Naive thymus-derived CD4-positive, alpha-beta T cell (primary cell): Measurements from ENCODE around the gene CCDC102A. TPM values are rescaled to one million over a fixed set of nuclear protein-coding genes. Genes with fewer than 3 reads are reported as not detected.

Experiments used
- ATAC-seq: fragments of 150-1000 bp; cut with Tn5 transposase; 2 replicates; pipeline ENCODE4 v1.10.0; 2021; ENCODE audit warnings: mild to moderate bottlenecking, moderate library complexity
- CTCF ChIA-PET: fragments of 350-600 bp; sonication (Branson Sonifier 250); formaldehyde crosslinking; loops from one replicate; lab custom pipeline; 2021; ENCODE audit warnings: antibody characterized with exemption; lab: Charles Lee
- POLR2A ChIA-PET: fragments of 350-600 bp; sonication (Branson Sonifier 250); formaldehyde crosslinking; loops from one replicate; lab custom pipeline; 2021; ENCODE audit warnings: antibody characterized with exemption, inconsistent platforms; lab: Charles Lee
- DNase-seq, 9 donors: peaks; one replicate each; pipeline versions ENCODE4 v3.0.0 to v3.0.0-alpha.2; 2020 to 2022; ENCODE audit warnings: mixed read lengths in 1 of 9
- H3K27ac ChIP-seq: one replicate; pipeline ENCODE4 v1.7.0; 2013; ENCODE audit warnings: mild to moderate bottlenecking, low read depth, low read length, moderate library complexity
- H3K27me3 ChIP-seq, 2 donors: one replicate each; pipeline ENCODE4 v1.7.0; 2013; ENCODE audit warnings: low read length in 2 of 2, mild to moderate bottlenecking in 2 of 2, moderate library complexity in 2 of 2; ENCODE audit not compliant: control insufficient read depth in 2 of 2, insufficient read depth in 2 of 2
- H3K36me3 ChIP-seq, 3 experiments: 1 replicate in 2 of 3; 2 replicates in 1 of 3; pipeline ENCODE4 v1.7.0; 2013; ENCODE audit warnings: low read length in 3 of 3, mild to moderate bottlenecking in 3 of 3, moderate library complexity in 1 of 3; ENCODE audit not compliant: insufficient read depth in 3 of 3, control insufficient read depth in 2 of 3
- H3K4me1 ChIP-seq, 2 donors: one replicate each; pipeline ENCODE4 v1.7.0; 2013; ENCODE audit warnings: low read length in 2 of 2, mild to moderate bottlenecking in 2 of 2, moderate library complexity in 1 of 2; ENCODE audit not compliant: control insufficient read depth in 2 of 2, insufficient read depth in 2 of 2
- H3K4me3 ChIP-seq: 2 replicates; pipeline ENCODE4 v1.7.0; 2013; ENCODE audit warnings: mild to moderate bottlenecking, low read length
- H3K9me3 ChIP-seq, 3 experiments: 1 replicate in 2 of 3; 2 replicates in 1 of 3; pipeline ENCODE4 v1.7.0; 2013; ENCODE audit warnings: low read length in 3 of 3; ENCODE audit not compliant: control insufficient read depth in 2 of 3
- H3K27ac Mint-ChIP-seq, 9 donors: one replicate each; pipeline ENCODE4 v1.8.0; 2020 to 2022; ENCODE audit warnings: mixed read lengths in 9 of 9, mild to moderate bottlenecking in 8 of 9, moderate library complexity in 5 of 9, inconsistent platforms in 2 of 9
- H3K27me3 Mint-ChIP-seq, 5 donors: one replicate each; pipeline ENCODE4 v1.8.0; 2021 to 2022; ENCODE audit warnings: mixed read lengths in 5 of 5, mild to moderate bottlenecking in 1 of 5
- H3K36me3 Mint-ChIP-seq, 5 donors: one replicate each; pipeline ENCODE4 v1.8.0; 2020 to 2022; ENCODE audit warnings: mixed read lengths in 5 of 5, mild to moderate bottlenecking in 3 of 5, inconsistent platforms in 1 of 5
- H3K4me1 Mint-ChIP-seq, 7 donors: one replicate each; pipeline ENCODE4 v1.8.0; 2020 to 2022; ENCODE audit warnings: mixed read lengths in 7 of 7, mild to moderate bottlenecking in 3 of 7, inconsistent platforms in 1 of 7
- H3K4me3 Mint-ChIP-seq, 10 donors: one replicate each; pipeline ENCODE4 v1.8.0; 2020 to 2022; ENCODE audit warnings: mild to moderate bottlenecking in 10 of 10, mixed read lengths in 10 of 10, moderate library complexity in 6 of 10, inconsistent platforms in 2 of 10
- H3K9me3 Mint-ChIP-seq, 11 donors: one replicate each; pipeline ENCODE4 v1.8.0; 2020 to 2022; ENCODE audit warnings: mixed read lengths in 11 of 11, mild to moderate bottlenecking in 4 of 11, inconsistent platforms in 1 of 11, moderate library complexity in 1 of 11
- intact Hi-C, 2 donors: fragments of 100-400 bp; cut with micrococcal nuclease; formaldehyde crosslinking; loops; one replicate each; pipeline ENCODE4 v1.15.1; 2023
- polyA plus RNA-seq, 2 donors: library from polyadenylated mRNA; unstranded; fragments of 300-500 nt; fragmentation: Illumina TruSeq; gene quantifications; one replicate each; pipeline ENCODE4 v1.2.3, GENCODE V29; 2021
- total RNA-seq, 6 experiments: library from RNA in 5 of 6; stranded (reverse) in 5 of 6; gene quantifications; 1 replicate in 5 of 6; 2 replicates in 1 of 6; pipeline ENCODE4 v1.2.3 and lab custom pipeline; 2021 to 2026

The CCDC102A gene
- total and polyA plus RNA-seq, 7 experiments from 2014 or later, result 3.0 to 12.7 (median 7.1) TPM

- ATAC-seq (no peak), DNase-seq (no peak)
- Mint-ChIP-seq H3K4me1 (peaks cover 0 to 2% (median 0%) of the 10 kb centered on the region in 7 donors), H3K27me3 (no peaks in the 10 kb centered on the region), H3K4me3 (no peak overlapping the region), H3K9me3 (no peaks in the 10 kb centered on the region), H3K27ac (peak overlapping the region in 2 of 9 donors; percentile 17 to 36), H3K36me3 (peaks cover 0 to 17% (median 0%) of the 10 kb centered on the region in 5 donors)
- intact Hi-C loops, result no loop called here
- Histone ChIP-seq H3K4me3 (no peak overlapping the region), H3K4me1 (no peaks in the 10 kb centered on the region), H3K27me3 (no peaks in the 10 kb centered on the region), H3K9me3 (no peaks in the 10 kb centered on the region), H3K27ac (no peak overlapping the region), H3K36me3 (peaks cover 0 to 25% (median 0%) of the 10 kb centered on the region in 3 experiments)
- CTCF ChIA-PET, result no interaction called here
- POLR2A ChIA-PET, result interaction anchor here (0.7 to 1.0 kb wide), 2 partner anchors 39 to 483 kb away, joined by 3 read pairs; no protein-coding TSS in a partner anchor
Measured at GRCh38 chr16:57512296-57513001, 23.9 kb downstream of the CCDC102A start.

GRCh38 chr16:57510016-57510871, 26.1 kb downstream of the CCDC102A start:
- ATAC-seq (no peak), DNase-seq (no peak)
- intact Hi-C loops, result no loop called here
- no peaks in the 10 kb centered on the region for H3K27me3 Mint-ChIP-seq
- Histone ChIP-seq H3K36me3 (peaks cover 0 to 15% (median 0%) of the 10 kb centered on the region in 3 experiments), H3K27ac (no peak overlapping the region), H3K4me3 (no peak overlapping the region), H3K4me1 (no peaks in the 10 kb centered on the region), H3K27me3 (no peaks in the 10 kb centered on the region), H3K9me3 (no peaks in the 10 kb centered on the region)
- H3K27ac Mint-ChIP-seq, result no peak overlapping the region
- no peak overlapping the region for H3K4me3 Mint-ChIP-seq
- POLR2A ChIA-PET, result interaction anchor here (0.6 kb wide), 1 partner anchor 23 kb away, joined by 3 read pairs; no protein-coding TSS in a partner anchor
- peaks cover 0 to 9% (median 0%) of the 10 kb centered on the region in 5 donors for H3K36me3 Mint-ChIP-seq
- no peaks in the 10 kb centered on the region for H3K9me3 Mint-ChIP-seq
- CTCF ChIA-PET, result interaction anchor here (0.6 to 1.0 kb wide), 2 partner anchors 27 to 117 kb away, joined by 3 read pairs; no protein-coding TSS in a partner anchor
- H3K4me1 Mint-ChIP-seq, result no peaks in the 10 kb centered on the region

DNA sequence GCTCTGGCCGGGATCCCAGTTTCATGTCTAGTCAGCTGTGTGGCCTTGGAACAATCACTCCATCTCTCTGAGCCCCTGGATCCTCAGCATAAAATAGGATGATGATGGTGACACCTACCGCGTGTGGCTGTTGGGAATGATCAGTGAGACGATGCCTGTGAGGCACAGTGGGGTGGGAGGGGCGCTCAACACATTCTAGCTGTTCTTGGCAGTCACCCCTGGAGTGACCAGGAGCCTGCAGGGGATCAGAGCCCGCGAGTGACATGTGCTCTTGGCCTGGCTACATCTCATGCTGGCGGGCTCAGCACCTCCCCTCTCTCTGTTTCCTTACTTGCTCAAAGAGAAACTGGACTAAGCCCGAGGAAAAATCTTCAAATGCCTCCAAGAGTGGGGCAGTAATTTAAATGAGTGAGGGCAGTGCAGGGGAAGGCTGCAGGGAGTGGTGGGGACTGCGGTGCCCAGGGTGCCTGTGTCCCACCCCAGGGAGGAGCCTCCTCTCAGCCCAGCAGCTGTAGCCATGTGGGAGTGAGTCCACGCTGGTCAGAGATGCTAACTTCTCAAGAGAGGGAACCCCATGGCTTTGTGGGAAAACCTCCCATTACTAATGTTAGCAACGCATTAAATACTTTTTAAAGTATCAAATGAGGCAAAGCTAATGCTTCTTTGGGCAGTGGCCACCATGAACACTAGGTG, 27.0 kb downstream of the CCDC102A start:
- H3K36me3 ChIP-seq, result peaks cover 0 to 12% (median 0%) of the 10 kb centered on the region in 3 experiments
- CTCF ChIA-PET, result interaction anchor here (1.0 kb wide), 1 partner anchor 28 kb away, joined by 3 read pairs; no protein-coding TSS in a partner anchor
- no peaks in the 10 kb centered on the region for H3K27me3 ChIP-seq
- DNase-seq (no peak), ATAC-seq (no peak)
- H3K27ac ChIP-seq, result no peak overlapping the region
- no peaks in the 10 kb centered on the region for H3K9me3 ChIP-seq
- Mint-ChIP-seq H3K9me3 (no peaks in the 10 kb centered on the region), H3K27ac (no peak overlapping the region), H3K4me1 (no peaks in the 10 kb centered on the region), H3K27me3 (peaks cover 0 to 2% (median 0%) of the 10 kb centered on the region in 5 donors), H3K4me3 (no peak overlapping the region), H3K36me3 (peaks cover 0 to 9% (median 0%) of the 10 kb centered on the region in 5 donors)
- intact Hi-C loops, result no loop called here
- POLR2A ChIA-PET, result no interaction called here
- no peak overlapping the region for H3K4me3 ChIP-seq
- no peaks in the 10 kb centered on the region for H3K4me1 ChIP-seq

- intact Hi-C loops, result no loop called here
- ATAC-seq (no peak), DNase-seq (no peak)
- H3K27ac Mint-ChIP-seq, result no peak overlapping the region
- no peak overlapping the region for H3K27ac ChIP-seq
- no peaks in the 10 kb centered on the region for H3K27me3 ChIP-seq
- no peaks in the 10 kb centered on the region for H3K9me3 Mint-ChIP-seq
- H3K4me3 Mint-ChIP-seq, result no peak overlapping the region
- H3K36me3 ChIP-seq, result peaks cover 0 to 8% (median 0%) of the 10 kb centered on the region in 3 experiments
- peaks cover 0 to 3% (median 0%) of the 10 kb centered on the region in 5 donors for H3K36me3 Mint-ChIP-seq
- no peaks in the 10 kb centered on the region for H3K9me3 ChIP-seq
- ChIA-PET CTCF (no interaction called here), POLR2A (no interaction called here)
- H3K27me3 Mint-ChIP-seq, result peaks cover 0 to 2% (median 0%) of the 10 kb centered on the region in 5 donors
- no peaks in the 10 kb centered on the region for H3K4me1 Mint-ChIP-seq
- no peak overlapping the region for H3K4me3 ChIP-seq
- H3K4me1 ChIP-seq, result no peaks in the 10 kb centered on the region
Measured at GRCh38 chr16:57508035-57508425, 28.3 kb downstream of the CCDC102A start.

DNA sequence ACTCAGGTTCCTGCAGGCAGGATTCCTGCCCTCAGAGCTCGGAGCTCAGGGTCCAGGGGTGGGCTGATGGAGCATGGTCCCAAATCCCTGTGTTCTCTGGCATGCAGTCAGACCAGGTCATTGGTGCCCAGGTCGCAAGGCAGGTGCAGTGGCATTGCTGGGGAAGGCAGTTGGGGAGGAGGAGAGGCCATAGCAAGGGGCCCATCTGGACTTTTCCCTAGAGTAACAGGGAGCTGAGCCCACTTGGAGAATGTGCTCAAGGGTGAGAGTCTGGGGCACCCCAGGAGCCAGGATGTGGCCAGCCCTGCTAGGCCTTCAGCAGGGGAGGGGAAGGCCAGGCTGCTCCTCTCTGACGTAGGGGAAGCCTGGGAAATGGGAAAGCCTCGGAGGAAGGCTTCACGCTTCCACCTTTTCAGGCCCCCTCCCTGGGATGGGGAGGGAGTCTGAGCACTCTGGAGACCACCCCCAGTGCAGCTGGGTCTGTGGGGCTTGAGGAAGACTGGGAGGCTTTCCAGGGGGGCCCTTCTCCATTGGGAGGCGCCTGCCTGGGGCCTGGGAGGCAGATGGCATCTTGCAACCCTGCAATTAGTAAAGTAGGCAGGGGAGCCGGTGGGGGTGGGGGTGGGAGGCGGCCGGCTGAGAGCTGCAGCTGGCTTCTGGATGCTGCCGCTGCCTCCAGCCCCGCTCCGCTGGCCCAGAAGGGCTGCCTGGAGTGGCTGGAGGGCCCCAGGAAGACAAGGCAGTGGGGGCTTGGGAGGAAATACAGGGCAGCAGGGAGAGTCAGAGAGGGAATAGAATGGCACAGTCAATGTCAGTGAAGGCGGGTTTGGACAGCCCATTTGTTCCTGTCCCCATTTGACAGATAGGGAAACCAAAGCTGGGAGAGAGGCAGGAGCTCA, 29.0 kb downstream of the CCDC102A start:
- no peak overlapping the region for H3K27ac Mint-ChIP-seq
- peaks cover 0 to 2% (median 0%) of the 10 kb centered on the region in 5 donors for H3K27me3 Mint-ChIP-seq
- POLR2A ChIA-PET, result no interaction called here

More for the DNA sequence above, 29.0 kb downstream of the CCDC102A start:
- Histone ChIP-seq H3K36me3 (peaks cover 0 to 5% (median 0%) of the 10 kb centered on the region in 3 experiments), H3K9me3 (no peaks in the 10 kb centered on the region), H3K27me3 (no peaks in the 10 kb centered on the region), H3K4me3 (no peak overlapping the region), H3K27ac (no peak overlapping the region), H3K4me1 (no peaks in the 10 kb centered on the region)
- Mint-ChIP-seq H3K4me3 (no peak overlapping the region), H3K9me3 (no peaks in the 10 kb centered on the region), H3K36me3 (peaks cover 0 to 3% (median 0%) of the 10 kb centered on the region in 5 donors), H3K4me1 (no peaks in the 10 kb centered on the region)
- ATAC-seq, result no peak
- CTCF ChIA-PET, result no interaction called here
- intact Hi-C loops, result no loop called here
- DNase-seq, result no peak
